NCI-H82 treated with DMSO at 0.1 percent for 48 hours (cell line): ENCODE measurements around the gene PEX10.

Source experiments
- DNase-seq: peaks from one replicate; lab custom pipeline; 2025; ENCODE audit not compliant: unreplicated experiment; lab: John Stamatoyannopoulos, UW

Gene PEX10

DNA sequence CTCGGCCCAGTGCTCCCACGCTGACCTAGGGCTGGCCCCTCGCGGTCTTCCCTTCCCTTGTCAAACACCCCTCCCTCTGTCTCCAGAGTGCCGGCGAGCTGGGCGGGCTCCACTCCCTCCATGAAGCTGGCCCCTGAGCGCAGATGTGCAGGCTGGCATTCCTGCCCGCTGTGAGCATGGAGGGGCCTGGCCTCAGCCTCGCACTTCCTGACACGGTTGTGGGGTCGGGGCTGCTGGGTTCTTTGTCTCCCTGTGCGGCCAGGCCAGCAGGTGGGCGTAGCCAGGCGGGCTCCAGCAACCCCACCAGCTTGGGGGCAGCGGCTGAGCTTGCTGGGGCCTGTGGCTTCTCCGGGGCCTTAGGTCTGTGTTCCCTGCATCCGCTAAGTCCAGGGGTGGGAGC, 14.2 kb upstream of the PEX10 start:
- DNase-seq: no peak

DNA sequence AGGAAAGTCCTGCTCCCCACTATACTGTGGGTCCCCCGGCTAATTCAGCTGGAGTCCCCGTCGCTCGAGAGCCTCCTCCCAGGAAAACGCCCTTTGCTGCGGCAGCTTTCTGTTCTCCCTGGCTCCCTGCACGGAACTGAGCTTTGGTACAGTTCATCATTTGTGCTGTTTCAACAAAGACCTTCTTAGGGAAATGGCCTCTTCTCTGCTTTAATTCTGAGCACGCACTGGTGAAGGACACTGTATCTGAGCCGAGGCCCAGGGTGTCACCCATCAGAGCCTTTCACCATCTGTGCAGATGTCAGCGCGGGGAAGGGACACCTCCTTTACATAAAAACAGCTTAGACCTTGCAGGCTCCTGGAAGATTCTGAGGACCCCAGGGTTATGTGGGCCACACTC, 13.5 kb upstream of the PEX10 start:
- DNase-seq: no peak

- no peak for DNase-seq
Measured at GRCh38 chr1:2422523-2422922, 10.2 kb upstream of the PEX10 start.

DNA sequence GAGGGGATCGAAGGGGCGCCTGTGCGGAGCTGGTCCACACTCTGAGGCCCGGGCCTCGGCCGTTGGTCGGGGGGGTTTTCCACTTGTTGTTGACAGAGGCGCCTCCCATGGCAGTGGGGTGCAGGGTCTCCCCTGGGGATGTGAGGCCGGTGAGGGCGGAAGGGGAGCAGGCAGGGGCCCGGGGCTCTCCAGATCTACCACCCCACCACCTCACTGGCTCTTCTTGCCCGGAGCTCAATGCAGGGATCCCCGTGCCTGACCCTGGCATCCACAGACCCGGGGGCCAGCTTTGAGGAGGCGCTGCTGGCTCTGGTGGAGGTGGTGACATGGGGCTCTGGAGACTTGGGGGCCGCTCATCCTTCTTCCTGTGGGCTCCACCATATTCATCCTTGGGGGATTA, 7.1 kb upstream of the PEX10 start:
- no peak for DNase-seq

DNA sequence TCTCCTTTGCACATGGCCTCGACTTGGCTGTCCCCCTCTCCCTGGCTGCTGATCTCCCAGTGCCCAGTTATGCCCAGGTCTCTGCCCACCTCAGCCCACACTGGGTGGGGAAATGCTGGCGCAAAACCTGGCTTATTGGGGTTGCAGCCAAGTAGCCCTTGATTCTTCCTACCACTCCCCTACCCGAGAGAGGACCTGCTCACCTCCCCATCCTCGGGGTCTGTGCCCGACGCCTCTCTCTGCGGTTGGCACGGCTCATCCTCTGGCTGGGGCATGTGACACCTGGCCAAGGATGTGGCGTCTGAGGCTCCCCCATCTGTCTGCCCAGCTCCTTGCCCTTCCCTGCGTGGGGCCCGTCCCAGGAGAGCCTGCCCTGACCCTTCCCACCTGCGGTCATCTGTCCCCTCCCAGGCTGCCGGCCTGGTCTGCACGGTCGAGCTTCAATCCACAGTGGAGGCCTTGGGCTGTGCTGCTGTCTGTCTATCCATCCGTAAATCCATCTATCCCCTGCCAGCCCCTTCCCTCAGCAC, 6.5 kb upstream of the PEX10 start:
- no peak for DNase-seq

GRCh38 chr1:2417833-2418225, 5.5 kb upstream of the PEX10 start:
- no peak for DNase-seq

GRCh38 chr1:2417083-2417832, 4.9 kb upstream of the PEX10 start:
- no peak for DNase-seq

- no peak for DNase-seq
Measured at GRCh38 chr1:2416403-2416802, 4.0 kb upstream of the PEX10 start.

DNA sequence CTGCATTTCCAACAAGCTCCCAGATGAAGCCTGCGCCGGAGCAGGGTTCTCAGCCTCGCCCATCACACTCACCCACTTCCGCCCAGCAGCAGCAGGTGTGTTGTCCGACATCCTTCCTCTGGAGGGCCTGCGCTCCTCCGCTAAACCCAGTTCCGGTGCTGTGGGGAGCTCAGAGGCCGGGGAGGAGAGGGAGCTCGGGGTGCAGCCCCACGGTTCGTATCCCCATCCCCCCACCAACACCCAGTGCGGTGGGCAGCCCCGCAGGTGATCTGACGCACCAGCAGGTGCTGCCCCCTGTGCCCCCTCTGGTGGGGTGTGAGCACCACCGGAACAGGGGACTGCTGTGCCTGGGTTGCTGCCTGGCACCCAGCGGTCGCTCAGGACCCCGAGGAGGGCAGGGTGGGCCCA, 3.4 kb upstream of the PEX10 start:
- no peak for DNase-seq

- no peak for DNase-seq
Measured at GRCh38 chr1:2415337-2415736, 3.0 kb upstream of the PEX10 start.

DNA sequence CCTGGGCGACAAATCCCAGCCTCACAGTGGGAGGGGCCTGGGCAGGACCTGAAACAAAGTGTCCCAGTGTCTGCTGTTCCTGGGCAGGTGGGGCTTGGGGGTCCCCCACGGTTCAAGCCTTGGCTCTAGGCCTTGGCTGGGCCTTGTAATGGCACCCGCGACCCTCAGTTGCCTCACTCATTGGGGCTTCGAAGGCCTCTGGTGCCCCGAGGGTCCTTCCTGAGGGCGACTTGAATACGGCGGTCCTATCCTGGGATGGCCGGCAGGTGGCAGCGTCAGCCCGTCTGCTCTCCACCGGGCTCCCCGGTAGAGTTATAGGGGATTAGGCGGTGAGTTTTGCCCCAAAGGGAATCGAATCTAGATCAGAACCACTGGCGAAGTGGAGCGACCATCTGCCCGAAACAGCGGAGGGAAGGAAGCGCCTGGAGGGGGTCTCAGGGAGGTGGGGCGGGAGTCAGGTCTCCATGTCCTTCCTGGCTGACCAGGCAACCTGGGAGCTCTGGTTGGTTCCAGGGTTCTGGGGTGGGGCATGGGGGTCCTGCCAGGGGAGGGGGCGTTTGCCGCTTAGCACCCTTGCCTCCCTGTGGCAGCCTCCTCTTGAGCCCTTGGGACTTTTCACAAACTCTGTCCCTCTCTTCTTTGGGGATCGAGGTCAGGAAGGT, 2.1 kb upstream of the PEX10 start:
- peak; percentile 54 for DNase-seq

DNA sequence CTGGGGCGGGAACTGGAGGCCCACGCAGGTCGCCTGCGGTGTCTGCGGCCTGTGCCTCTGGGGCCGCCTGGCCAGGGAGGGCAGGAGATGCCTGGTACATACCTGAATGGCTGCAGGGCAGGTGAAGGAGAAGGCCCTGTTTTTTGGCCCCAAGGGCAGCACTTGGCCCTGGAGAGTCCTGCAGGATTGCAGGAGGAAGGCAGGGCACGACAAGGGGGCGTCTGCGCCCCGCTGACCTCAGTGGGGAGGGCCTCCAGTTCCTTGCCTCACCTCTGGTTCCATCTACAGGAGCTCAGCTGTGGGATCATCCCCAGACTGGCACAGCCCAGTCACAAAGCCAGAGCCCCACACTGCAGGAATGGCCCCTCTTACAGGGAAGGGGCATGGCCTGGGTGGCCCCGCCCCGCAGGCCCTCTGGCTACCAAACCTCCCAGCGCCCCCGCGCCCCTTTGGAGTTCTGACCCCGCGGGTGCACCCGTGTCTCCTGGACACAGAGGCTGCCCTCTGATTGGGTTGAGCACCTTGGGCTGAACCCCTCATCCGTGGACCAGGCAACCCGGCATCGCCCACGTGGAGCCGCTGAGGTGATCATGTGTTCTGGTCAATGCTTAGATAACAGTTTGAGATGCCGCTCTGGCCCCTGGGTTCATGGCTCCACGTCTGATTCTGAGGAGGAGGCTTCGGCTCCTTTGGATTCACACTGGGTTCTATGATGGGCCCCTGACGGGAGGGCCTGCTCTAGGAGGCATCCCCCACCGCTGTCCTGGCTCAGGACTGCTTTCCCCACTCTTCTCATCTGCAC, 1.3 kb upstream of the PEX10 start:
- DNase-seq: peak; percentile 28

GRCh38 chr1:2412773-2413494, 570 bp upstream of the PEX10 start:
- no peak for DNase-seq

DNA sequence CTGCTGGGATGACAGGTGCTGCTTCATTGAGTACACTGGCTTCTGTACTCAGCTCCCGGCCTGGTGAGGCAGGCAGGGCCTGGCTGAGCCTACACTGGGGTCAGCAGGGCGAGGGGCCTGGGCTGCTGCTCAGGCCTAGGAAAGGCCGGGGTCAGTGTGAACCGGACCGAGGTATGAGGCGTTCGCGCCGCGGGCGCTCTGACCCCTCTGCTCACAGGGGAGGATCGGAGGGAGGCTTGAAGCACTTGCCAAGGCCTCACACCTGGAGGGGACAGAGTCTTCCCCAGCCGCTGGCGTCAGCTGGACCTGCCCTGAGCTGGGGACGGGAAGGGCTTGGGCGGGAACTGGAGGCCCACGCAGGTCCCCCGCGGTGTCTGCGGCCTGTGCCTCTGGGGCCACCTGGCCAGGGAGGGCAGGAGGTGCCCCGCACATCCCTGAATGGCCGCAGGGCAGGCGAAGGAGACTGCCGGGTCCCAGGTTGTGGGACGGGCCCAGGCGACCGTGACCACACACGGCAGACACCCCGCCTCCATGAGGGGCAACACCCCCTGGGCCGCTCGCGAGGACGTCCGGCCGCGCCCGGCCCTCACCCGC, 466 bp downstream of the PEX10 start:
- no peak for DNase-seq

DNA sequence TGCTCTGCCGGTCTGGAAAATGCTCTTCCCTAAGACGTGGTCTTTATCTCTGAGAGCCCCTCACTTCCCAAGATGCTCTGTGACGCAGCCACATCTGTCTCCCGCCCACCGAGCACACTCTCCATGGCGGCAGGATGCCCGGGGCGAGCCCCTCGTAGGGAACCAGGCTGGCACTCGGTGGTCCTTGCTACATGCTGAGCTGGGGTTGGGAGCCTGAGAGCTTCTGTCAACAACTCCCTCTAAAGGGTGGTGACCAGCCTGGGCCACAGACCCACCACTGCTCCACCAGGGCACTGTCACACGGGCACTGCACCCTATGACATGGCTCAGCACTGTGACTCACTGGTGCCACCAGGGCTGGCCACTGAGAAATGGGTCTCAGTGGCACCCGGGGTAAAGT, 2.6 kb downstream of the PEX10 start:
- no peak for DNase-seq

DNA sequence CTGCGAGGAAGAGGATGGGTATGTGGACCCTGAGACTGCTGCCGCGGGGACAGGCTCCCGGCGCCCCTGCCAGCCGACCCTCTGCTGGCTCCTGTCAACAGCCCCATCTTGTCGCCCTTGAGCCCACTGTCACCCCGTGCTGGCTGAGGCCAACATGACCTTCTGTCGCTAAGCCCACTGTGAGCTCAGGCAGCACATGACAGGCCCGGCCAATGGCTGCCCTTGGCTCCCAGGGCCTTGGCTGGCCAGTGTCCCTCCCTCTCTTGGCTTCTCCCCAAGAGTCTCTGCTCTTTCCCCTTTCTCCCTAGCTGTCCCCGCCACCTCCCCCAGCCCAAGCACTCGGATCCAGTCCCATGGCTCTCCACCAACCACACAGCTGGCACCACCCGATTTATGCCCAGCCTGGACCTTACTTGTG, 3.5 kb downstream of the PEX10 start:
- DNase-seq: no peak

GRCh38 chr1:2408456-2408855, 3.9 kb downstream of the PEX10 start:
- no peak for DNase-seq

DNA sequence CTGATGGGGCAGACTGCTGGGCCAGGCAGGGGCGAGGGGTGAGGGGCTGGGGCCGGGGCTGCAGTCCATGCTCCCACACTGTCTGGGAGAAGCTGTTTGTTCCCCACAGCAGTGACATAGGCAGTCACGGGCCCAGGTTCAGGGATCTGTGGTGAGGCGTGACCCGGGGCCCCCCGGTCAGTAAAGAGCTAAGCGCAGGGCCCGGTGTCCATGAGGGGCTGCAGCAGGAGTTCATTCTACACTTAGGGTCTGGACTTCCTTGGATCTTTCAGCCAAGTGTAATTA, 4.4 kb downstream of the PEX10 start:
- no peak for DNase-seq

- no peak for DNase-seq
Measured at GRCh38 chr1:2407166-2407990, 5.0 kb downstream of the PEX10 start.

DNA sequence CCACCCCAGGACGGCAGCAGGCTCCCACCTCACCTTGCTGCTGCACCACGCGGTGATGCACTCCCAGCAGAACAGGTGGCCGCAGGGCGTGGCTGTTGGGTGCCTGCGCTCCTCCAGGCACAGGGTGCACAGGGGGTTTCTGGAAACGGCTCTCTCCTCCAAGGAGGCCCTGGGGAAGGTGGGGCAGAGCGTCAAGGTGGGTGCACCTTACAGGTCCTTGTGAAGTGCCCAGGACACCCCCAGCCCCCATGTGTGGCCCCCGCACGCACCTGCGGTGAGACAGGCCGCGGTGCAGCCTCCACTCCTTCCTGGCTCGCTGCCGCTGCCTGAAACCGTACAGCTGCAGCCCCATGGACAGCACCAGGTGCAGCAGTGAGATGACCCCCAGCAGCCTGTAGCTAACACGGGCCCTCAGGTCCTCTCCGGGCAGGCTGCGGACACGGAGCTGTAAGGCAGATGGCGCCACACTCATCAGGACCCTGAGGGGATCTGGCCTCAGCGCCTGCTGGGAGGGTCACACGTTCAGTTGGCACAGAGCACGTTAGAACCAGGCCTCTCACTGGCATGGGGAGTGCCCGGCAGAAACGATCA, 5.8 kb downstream of the PEX10 start:
- DNase-seq: no peak
